Rectal smooth muscle tissue (tissue), 1 donor: ENCODE measurements around the gene C5AR2.

Experiments
- H3K27ac ChIP-seq: one replicate; pipeline ENCODE4 v1.7.0; 2013; ENCODE audit warnings: low read depth, low read length, inconsistent platforms
- H3K27me3 ChIP-seq: one replicate; pipeline ENCODE4 v1.7.0; 2013; ENCODE audit warnings: low read length; ENCODE audit not compliant: control insufficient read depth, insufficient read depth
- H3K36me3 ChIP-seq: one replicate; pipeline ENCODE4 v1.7.0; 2013; ENCODE audit warnings: low read length; ENCODE audit not compliant: control insufficient read depth, insufficient read depth
- H3K4me1 ChIP-seq: one replicate; pipeline ENCODE4 v1.7.0; 2013; ENCODE audit warnings: low read length; ENCODE audit not compliant: control insufficient read depth, insufficient read depth
- H3K4me3 ChIP-seq: one replicate; pipeline ENCODE4 v1.7.0; 2013; ENCODE audit warnings: low read length
- H3K9ac ChIP-seq: one replicate; pipeline ENCODE4 v1.7.0; 2013; ENCODE audit warnings: low read length

Gene C5AR2

DNA sequence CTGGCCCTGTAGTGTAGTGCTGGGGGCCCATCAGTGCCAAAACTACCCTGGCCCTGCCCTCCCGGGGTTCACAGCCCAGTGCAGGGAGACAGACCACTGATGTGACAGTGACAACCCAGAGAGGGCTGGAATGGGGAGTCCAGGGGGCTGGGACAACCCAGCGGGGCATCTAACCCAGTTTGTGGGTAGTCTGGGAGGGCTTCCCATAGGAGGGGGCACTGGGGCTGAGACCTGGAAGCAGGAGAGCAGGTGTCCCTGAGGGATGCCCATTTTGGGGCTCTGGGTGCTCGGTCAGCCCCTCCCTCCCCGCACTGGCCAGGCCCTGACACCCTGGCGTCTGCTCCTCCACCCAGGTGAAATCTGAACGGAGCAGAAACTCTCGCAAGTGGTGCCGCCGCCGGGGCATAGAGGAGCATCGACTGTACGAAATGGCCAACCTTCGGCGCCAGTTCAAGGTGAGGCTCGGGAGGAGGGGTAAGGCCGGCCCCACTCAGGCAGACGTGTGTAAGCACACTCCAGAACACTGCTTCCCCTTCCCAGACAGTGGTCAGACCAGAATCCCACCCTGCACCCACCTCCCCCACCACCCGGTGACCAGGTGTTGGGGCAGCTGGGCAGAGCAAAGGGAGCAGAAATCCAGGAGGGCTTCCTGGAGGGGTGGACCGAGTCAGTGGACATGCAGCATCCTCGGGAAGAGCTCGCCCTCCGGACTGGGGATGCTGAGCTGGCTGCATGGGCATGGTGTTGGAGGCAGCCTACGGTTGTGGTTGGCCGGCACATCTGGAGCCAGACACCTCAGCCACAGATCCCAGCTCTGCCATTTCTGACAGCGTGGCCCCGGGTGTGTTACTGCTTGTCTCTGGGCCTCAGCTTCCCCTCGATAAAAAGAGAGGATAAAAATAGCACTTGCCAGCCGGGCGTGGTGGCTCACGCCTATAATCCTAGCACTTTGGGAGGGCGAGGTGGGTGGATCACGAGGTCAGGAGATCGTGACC, 41.6 kb downstream of the C5AR2 start:
- no peak overlapping the region for H3K9ac ChIP-seq
- H3K36me3 ChIP-seq: peaks cover 45% of the 10 kb centered on the region
- H3K27me3 ChIP-seq: no peaks in the 10 kb centered on the region
- H3K27ac ChIP-seq: no peak overlapping the region
- no peak overlapping the region for H3K4me3 ChIP-seq
- H3K4me1 ChIP-seq: no peaks in the 10 kb centered on the region

DNA sequence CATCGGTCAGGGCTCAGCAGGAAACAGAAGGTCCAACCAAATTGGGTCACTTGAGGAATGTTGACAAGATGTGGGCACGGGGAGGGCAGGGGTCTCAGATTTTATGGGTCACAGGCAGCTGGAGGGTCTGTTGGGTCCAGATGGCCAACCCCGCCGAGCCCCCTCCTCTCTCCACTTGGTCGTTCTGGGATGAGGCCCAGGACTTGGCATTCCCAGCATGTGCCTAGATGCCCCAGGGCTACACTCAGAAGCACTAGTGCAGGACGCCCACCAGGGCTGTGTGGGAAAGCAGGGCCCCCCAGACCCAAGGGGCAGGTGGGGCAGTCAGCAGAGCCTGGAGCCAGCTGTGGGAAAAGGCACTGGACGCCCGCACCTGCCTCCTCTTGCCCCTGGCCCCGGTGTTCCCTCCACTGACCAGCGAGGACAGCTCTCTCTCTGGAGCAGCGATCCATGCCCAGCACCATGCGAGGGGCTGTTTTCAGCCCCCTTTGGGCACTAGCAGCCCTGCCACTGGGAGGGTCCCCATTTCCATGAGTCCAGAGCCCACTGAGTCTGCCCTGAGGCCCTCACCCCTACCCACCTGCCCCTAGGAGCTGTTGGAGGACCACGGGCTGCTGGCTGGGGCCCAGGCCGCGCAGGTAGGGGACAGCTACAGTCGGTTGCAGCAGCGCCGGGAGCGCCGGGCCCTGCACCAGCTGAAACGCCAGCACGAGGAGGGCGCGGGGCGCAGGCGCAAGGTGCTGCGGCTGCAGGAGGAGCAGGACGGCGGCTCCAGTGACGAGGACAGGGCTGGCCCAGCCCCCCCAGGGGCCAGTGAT, 43.1 kb downstream of the C5AR2 start:
- no peaks in the 10 kb centered on the region for H3K27me3 ChIP-seq
- no peak overlapping the region for H3K4me3 ChIP-seq
- H3K9ac ChIP-seq: no peak overlapping the region
- H3K4me1 ChIP-seq: no peaks in the 10 kb centered on the region
- H3K36me3 ChIP-seq: peaks cover 45% of the 10 kb centered on the region
- no peak overlapping the region for H3K27ac ChIP-seq

DNA sequence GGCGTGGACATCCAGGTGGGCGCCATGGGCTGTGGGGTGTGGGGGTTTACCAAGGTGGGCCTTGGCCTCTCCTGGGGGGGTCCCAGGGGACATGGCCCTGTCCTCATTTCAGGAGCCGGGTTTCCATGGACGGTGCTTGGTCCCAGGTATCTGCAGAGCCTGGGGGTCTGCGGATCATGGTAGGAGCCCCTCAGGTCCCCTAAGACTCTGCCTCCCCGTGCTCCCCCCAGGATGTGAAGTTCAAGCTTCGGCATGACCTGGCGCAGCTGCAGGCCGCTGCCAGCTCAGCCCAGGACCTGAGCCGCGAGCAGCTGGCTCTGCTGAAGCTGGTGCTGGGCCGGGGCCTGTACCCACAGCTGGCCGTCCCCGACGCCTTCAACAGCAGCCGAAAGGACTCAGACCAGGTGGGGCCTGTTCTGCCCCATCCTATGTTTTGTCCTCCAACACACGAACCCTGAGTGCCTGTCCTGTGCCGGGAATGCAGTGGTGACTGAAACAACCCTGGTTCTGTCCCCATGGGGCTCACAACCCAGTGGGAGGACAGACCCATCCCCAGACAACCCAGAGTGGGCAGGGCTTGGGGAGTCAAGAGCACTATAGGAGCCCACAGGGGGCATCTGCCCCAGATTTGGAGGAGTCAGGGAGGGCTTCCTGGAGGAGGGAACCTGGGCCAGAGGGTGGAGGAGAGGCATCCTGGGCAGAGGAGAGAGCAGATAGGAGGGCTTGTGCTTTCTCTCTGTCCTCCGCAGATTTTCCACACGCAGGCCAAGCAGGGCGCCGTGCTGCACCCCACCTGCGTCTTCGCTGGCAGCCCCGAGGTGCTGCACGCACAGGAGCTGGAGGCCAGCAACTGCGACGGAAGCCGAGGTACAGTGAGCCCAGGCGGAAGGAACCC, 44.0 kb downstream of the C5AR2 start:
- peaks cover 48% of the 10 kb centered on the region for H3K36me3 ChIP-seq
- H3K27me3 ChIP-seq: no peaks in the 10 kb centered on the region
- no peak overlapping the region for H3K9ac ChIP-seq
- H3K4me3 ChIP-seq: no peak overlapping the region
- no peak overlapping the region for H3K27ac ChIP-seq
- no peaks in the 10 kb centered on the region for H3K4me1 ChIP-seq

GRCh38 chr19:47376589-47377144, 44.7 kb downstream of the C5AR2 start:
- Histone ChIP-seq H3K9ac (no peak overlapping the region), H3K36me3 (peaks cover 44% of the 10 kb centered on the region), H3K27ac (peak overlapping the region; percentile 16), H3K27me3 (no peaks in the 10 kb centered on the region), H3K4me1 (no peaks in the 10 kb centered on the region), H3K4me3 (no peak overlapping the region)

- Histone ChIP-seq H3K4me1 (no peaks in the 10 kb centered on the region), H3K27ac (peak overlapping the region; percentile 16), H3K27me3 (no peaks in the 10 kb centered on the region), H3K4me3 (no peak overlapping the region), H3K36me3 (peaks cover 42% of the 10 kb centered on the region), H3K9ac (no peak overlapping the region)
Measured at GRCh38 chr19:47377208-47377701, 45.3 kb downstream of the C5AR2 start.

GRCh38 chr19:47377801-47378200, 45.8 kb downstream of the C5AR2 start:
- Histone ChIP-seq H3K36me3 (peaks cover 41% of the 10 kb centered on the region), H3K4me1 (no peaks in the 10 kb centered on the region), H3K27me3 (no peaks in the 10 kb centered on the region), H3K4me3 (no peak overlapping the region), H3K9ac (no peak overlapping the region), H3K27ac (peak overlapping the region; percentile 16)

DNA sequence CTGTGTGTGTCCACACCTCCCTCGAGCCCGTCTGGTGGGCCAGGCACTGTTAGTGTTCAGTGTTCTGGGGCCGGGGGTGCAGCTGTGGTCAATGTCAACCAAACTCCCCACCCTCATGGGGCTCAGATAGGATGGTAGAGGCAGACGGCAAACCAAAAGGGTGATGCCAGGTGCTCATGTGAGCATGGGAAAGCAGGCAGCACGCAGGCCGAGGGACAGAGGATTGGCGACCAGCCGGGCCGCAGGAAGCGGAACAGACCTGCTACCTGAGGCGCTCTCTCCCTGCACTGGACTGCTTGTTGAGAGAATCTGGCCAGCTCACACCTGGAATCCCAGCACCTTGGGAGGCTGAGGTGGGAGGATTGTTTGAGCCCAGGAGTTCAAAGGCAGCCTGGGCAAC, 46.3 kb downstream of the C5AR2 start:
- no peak overlapping the region for H3K4me3 ChIP-seq
- H3K27ac ChIP-seq: no peak overlapping the region
- no peaks in the 10 kb centered on the region for H3K27me3 ChIP-seq
- H3K4me1 ChIP-seq: no peaks in the 10 kb centered on the region
- H3K9ac ChIP-seq: no peak overlapping the region
- peaks cover 41% of the 10 kb centered on the region for H3K36me3 ChIP-seq

DNA sequence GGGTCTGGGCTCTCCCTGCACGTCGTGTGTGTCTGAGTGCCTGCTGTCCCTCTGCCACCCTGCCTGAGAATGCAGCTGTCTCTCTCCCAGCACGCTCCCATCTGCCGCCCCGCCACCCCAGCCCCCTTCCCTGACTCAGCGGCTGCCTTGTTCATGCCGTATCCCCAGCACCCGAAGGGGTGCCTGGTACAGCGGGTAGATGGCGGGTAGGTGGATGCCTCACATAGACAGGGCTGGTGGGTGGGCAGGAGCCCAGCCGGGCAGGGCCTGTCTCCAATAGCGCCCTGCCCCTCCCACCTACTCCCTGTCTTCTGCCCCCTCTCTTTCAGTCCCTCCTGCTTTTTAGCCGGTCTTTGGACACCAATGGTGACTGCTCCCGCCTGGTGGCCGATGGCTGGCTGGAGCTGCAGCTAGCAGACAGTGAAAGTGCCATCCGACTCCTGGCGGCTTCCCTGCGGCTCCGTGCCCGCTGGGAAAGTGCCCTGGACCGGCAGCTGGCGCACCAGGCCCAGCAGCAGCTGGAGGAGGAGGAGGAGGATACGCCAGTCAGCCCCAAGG, 47.5 kb downstream of the C5AR2 start:
- no peaks in the 10 kb centered on the region for H3K4me1 ChIP-seq
- H3K9ac ChIP-seq: no peak overlapping the region
- H3K36me3 ChIP-seq: peaks cover 36% of the 10 kb centered on the region
- no peak overlapping the region for H3K27ac ChIP-seq
- no peaks in the 10 kb centered on the region for H3K27me3 ChIP-seq
- no peak overlapping the region for H3K4me3 ChIP-seq

GRCh38 chr19:47380559-47380958, 48.6 kb downstream of the C5AR2 start:
- Histone ChIP-seq H3K4me1 (no peaks in the 10 kb centered on the region), H3K27me3 (no peaks in the 10 kb centered on the region), H3K9ac (no peak overlapping the region), H3K4me3 (no peak overlapping the region), H3K27ac (no peak overlapping the region), H3K36me3 (peaks cover 27% of the 10 kb centered on the region)

DNA sequence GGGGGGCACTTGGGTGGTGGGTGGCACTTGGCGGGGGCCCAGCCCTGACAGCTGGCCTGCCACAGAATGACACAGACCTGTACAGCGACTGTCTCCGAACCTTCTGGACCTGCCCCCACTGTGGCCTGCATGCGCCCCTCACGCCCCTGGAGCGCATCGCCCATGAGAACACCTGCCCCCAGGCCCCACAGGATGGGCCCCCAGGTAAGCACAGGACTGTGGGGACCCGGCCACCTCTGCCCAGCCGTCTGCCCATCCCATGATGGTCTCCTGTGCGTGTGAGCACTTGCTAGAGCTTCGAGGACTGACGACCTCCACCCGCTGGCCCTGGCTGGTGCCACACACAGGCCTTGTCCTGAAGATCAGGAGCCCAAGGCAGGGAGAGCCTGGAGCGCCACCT, 49.1 kb downstream of the C5AR2 start:
- no peak overlapping the region for H3K4me3 ChIP-seq
- H3K36me3 ChIP-seq: peaks cover 22% of the 10 kb centered on the region
- no peak overlapping the region for H3K9ac ChIP-seq
- H3K27ac ChIP-seq: no peak overlapping the region
- H3K4me1 ChIP-seq: no peaks in the 10 kb centered on the region
- no peaks in the 10 kb centered on the region for H3K27me3 ChIP-seq

- no peak overlapping the region for H3K27ac ChIP-seq
- H3K36me3 ChIP-seq: peaks cover 16% of the 10 kb centered on the region
Measured at GRCh38 chr19:47381653-47382279, 49.8 kb downstream of the C5AR2 start.

More at GRCh38 chr19:47381653-47382279, 49.8 kb downstream of the C5AR2 start:
- Histone ChIP-seq H3K27me3 (no peaks in the 10 kb centered on the region), H3K4me3 (no peak overlapping the region), H3K4me1 (no peaks in the 10 kb centered on the region), H3K9ac (no peak overlapping the region)
